Caco-2 (cell line): ENCODE results near the gene CRB2. TPM values are rescaled to one million over a fixed set of nuclear protein-coding genes. Genes with fewer than 3 reads are reported as not detected.
A peak's percentile ranks its signal among the peaks of the same experiment; 100 is the strongest.

Source experiments
- BruUV-seq: library from RNA; stranded (reverse); fragments of 400-500 nt; replicated peaks from 2 replicates; lab custom pipeline; 2021; lab: Mats Ljungman, UMichigan
- CTCF ChIA-PET: fragments of 300-600 bp; sonication (Branson Sonifier 250); formaldehyde crosslinking; loops from one replicate; lab custom pipeline; 2022; ENCODE audit warnings: antibody characterized with exemption; lab: Charles Lee
- POLR2A ChIA-PET: fragments of 300-600 bp; sonication (Branson Sonifier 250); formaldehyde crosslinking; loops from one replicate; lab custom pipeline; 2022; ENCODE audit warnings: antibody characterized with exemption; lab: Charles Lee
- DNase-seq, 2 experiments: peaks; one replicate each; pipeline versions ENCODE4 v3.0.0 to v3.0.0-alpha.2; 2020 to 2022
- H3K27me3 ChIP-seq: replicated peaks from 2 replicates; pipeline ENCODE4 v1.6.0; 2011; ENCODE audit warnings: low read length; ENCODE audit not compliant: control insufficient read depth, insufficient read depth
- H3K36me3 ChIP-seq: 2 replicates; pipeline ENCODE4 v1.5.1; 2011; ENCODE audit warnings: low read length; ENCODE audit not compliant: control insufficient read depth, insufficient read depth
- H3K4me1 ChIP-seq: fragments of 250-450 bp; sonication (Bioruptor Pico); 2 replicates; pipeline ENCODE4 v1.5.1; 2020; ENCODE audit warnings: mild to moderate bottlenecking
- H3K4me3 ChIP-seq: 2 replicates; pipeline ENCODE4 v1.5.1; 2011; ENCODE audit warnings: low read depth, mild to moderate bottlenecking, control low read depth, low read length
- H3K9me3 ChIP-seq: fragments of 250-450 bp; sonication (Bioruptor Pico); 2 replicates; pipeline ENCODE4 v1.5.1; 2020; ENCODE audit warnings: mild to moderate bottlenecking, moderate library complexity
- H3K27ac Mint-ChIP-seq: one replicate; pipeline ENCODE4 v1.8.0; 2022; ENCODE audit warnings: mixed read lengths; ENCODE audit not compliant: unreplicated experiment
- H3K27me3 Mint-ChIP-seq: one replicate; pipeline ENCODE4 v1.8.0; 2022; ENCODE audit warnings: mixed read lengths; ENCODE audit not compliant: insufficient read depth, unreplicated experiment
- H3K36me3 Mint-ChIP-seq: one replicate; pipeline ENCODE4 v1.8.0; 2022; ENCODE audit warnings: mild to moderate bottlenecking, mixed read lengths; ENCODE audit not compliant: insufficient read depth, unreplicated experiment
- H3K4me1 Mint-ChIP-seq: one replicate; pipeline ENCODE4 v1.8.0; 2022; ENCODE audit warnings: low read depth, mixed read lengths; ENCODE audit not compliant: unreplicated experiment
- H3K4me3 Mint-ChIP-seq: one replicate; pipeline ENCODE4 v1.8.0; 2022; ENCODE audit warnings: mild to moderate bottlenecking, moderate library complexity, mixed read lengths; ENCODE audit not compliant: unreplicated experiment
- H3K9me3 Mint-ChIP-seq: one replicate; pipeline ENCODE4 v1.8.0; 2022; ENCODE audit warnings: mixed read lengths; ENCODE audit not compliant: unreplicated experiment
- CTCF ChIP-seq, 2 experiments: fragments of 200-600 bp in 1 of 2; IDR thresholded peaks; 1 replicate in 1 of 2; 2 replicates in 1 of 2; pipeline versions ENCODE4 v1.5.1 to v1.8.0; 2011 to 2022; ENCODE audit warnings: antibody characterized with exemption in 1 of 2, control low read depth in 1 of 2, inconsistent platforms in 1 of 2, low read depth in 1 of 2, low read length in 1 of 2, mild to moderate bottlenecking in 1 of 2, moderate library complexity in 1 of 2; ENCODE audit not compliant: insufficient read depth in 1 of 2, severe bottlenecking in 1 of 2, unreplicated experiment in 1 of 2
- intact Hi-C: fragments of 100-400 bp; cut with micrococcal nuclease; formaldehyde crosslinking; loops from one replicate; pipeline ENCODE4 v1.10.0; 2022; ENCODE audit not compliant: unreplicated experiment
- total RNA-seq: library from RNA; stranded (reverse); gene quantifications from 2 replicates; pipeline ENCODE4 v1.2.3, GENCODE V29; 2022

CRB2 gene
- total RNA-seq, 1 experiment from 2014 or later, result 0.34 TPM

GRCh38 chr9:123364241-123364824 lies 8.3 kb downstream of the CRB2 start:
- H3K9me3 Mint-ChIP-seq, result no peaks in the 10 kb centered on the region
- H3K27me3 Mint-ChIP-seq, result no peaks in the 10 kb centered on the region
- intact Hi-C loops, result no loop called here
- Histone ChIP-seq H3K4me3 (no peak overlapping the region), H3K4me1 (peaks cover 20% of the 10 kb centered on the region), H3K9me3 (no peaks in the 10 kb centered on the region), H3K27me3 (no peaks in the 10 kb centered on the region), H3K36me3 (no peaks in the 10 kb centered on the region)
- H3K4me3 Mint-ChIP-seq, result no peak overlapping the region
- ChIA-PET POLR2A (no interaction called here), CTCF (no interaction called here)
- peaks cover 5% of the 10 kb centered on the region for H3K36me3 Mint-ChIP-seq
- BruUV-seq, result no TSS peak
- H3K4me1 Mint-ChIP-seq, result peaks cover 18% of the 10 kb centered on the region
- no peak overlapping the region for H3K27ac Mint-ChIP-seq
- DNase-seq, result no peak
- no peak for TF ChIP-seq CTCF (IDR thresholded peaks at IDR 0.05; ENCODE audit: insufficient read depth in 1 of 2, low read depth in 1 of 2, low read length in 1 of 2, severe bottlenecking in 1 of 2, unreplicated experiment in 1 of 2)

GRCh38 chr9:123365287-123365880 lies 9.4 kb downstream of the CRB2 start:
- Mint-ChIP-seq H3K4me1 (peaks cover 11% of the 10 kb centered on the region), H3K36me3 (peaks cover under 1% of the 10 kb centered on the region), H3K4me3 (no peak overlapping the region), H3K9me3 (no peaks in the 10 kb centered on the region), H3K27ac (no peak overlapping the region), H3K27me3 (no peaks in the 10 kb centered on the region)
- Histone ChIP-seq H3K4me1 (peaks cover 9% of the 10 kb centered on the region), H3K27me3 (no peaks in the 10 kb centered on the region), H3K9me3 (no peaks in the 10 kb centered on the region), H3K4me3 (no peak overlapping the region), H3K36me3 (no peaks in the 10 kb centered on the region)
- TF ChIP-seq CTCF (IDR thresholded peaks at IDR 0.05; ENCODE audit: insufficient read depth in 1 of 2, low read depth in 1 of 2, low read length in 1 of 2, severe bottlenecking in 1 of 2, unreplicated experiment in 1 of 2), result peak; percentile 15 to 23
- intact Hi-C loops, result no loop called here
- CTCF ChIA-PET, result no interaction called here
- no peak for DNase-seq
- no TSS peak for BruUV-seq
- POLR2A ChIA-PET, result no interaction called here

GRCh38 chr9:123365881-123366528 lies 10.0 kb downstream of the CRB2 start:
- no peak for DNase-seq
- ChIA-PET CTCF (no interaction called here), POLR2A (no interaction called here)
- peaks cover 11% of the 10 kb centered on the region for H3K4me1 Mint-ChIP-seq
- intact Hi-C loops, result no loop called here
- no peak overlapping the region for H3K4me3 Mint-ChIP-seq
- no TSS peak for BruUV-seq
- Histone ChIP-seq H3K36me3 (no peaks in the 10 kb centered on the region), H3K4me1 (peaks cover 3% of the 10 kb centered on the region), H3K27me3 (no peaks in the 10 kb centered on the region), H3K4me3 (no peak overlapping the region), H3K9me3 (no peaks in the 10 kb centered on the region)
- no peak overlapping the region for H3K27ac Mint-ChIP-seq
- no peak for TF ChIP-seq CTCF (IDR thresholded peaks at IDR 0.05; ENCODE audit: insufficient read depth in 1 of 2, low read depth in 1 of 2, low read length in 1 of 2, severe bottlenecking in 1 of 2, unreplicated experiment in 1 of 2)
- peaks cover under 1% of the 10 kb centered on the region for H3K36me3 Mint-ChIP-seq
- no peaks in the 10 kb centered on the region for H3K9me3 Mint-ChIP-seq
- H3K27me3 Mint-ChIP-seq, result no peaks in the 10 kb centered on the region
